ENCODE results near the gene NHEJ1. TPM values are rescaled to one million over a fixed set of nuclear protein-coding genes. Genes with fewer than 3 reads are reported as not detected.
A peak's percentile ranks its signal among the peaks of the same experiment; 100 is the strongest.

NHEJ1 gene
- total and polyA plus RNA-seq, 2 donors (not counting 1 experiment from before 2014, with no cell fraction given) = 22.1 to 24.8 TPM

DNA sequence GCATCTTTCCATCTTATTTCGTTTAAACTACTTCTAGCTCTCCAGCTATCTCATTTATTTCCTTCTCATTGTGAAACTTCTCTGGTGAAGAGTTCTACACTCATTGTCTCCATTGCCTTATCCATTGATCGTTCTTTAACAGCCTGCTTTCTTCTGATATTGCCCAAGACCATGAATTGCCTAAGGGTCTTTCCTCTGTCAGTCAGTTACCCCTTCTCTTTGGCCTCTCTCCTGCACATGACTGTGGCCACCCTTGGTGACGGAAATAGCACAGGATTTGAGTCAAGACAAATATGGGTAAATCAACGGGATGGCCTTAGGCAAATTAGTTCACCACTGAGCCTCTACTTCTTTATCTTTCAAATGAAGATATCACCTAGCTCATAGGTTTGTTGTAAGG, 26.6 kb downstream of the NHEJ1 start:
- Histone ChIP-seq H3K4me2 (ENCODE audit: extremely low read depth, insufficient read depth, low read length) (no peak overlapping the region), H3K9ac (ENCODE audit: insufficient read depth, low read length) (no peak overlapping the region), H3K27me3 (ENCODE audit: control insufficient read depth, insufficient read depth, low read length) (no peaks in the 10 kb centered on the region), H2AFZ (ENCODE audit: low read length) (no peak overlapping the region), H3K36me3 (ENCODE audit: control insufficient read depth, insufficient read depth, low read length) (no peaks in the 10 kb centered on the region), H4K20me1 (ENCODE audit: control insufficient read depth, extremely low read depth, insufficient read depth, low read length) (no peaks in the 10 kb centered on the region), H3K4me3 (replicated peaks in 1 of 4; ENCODE audit: control extremely low read depth in 1 of 4, insufficient read depth in 1 of 4, low read depth in 3 of 4, low read length in 4 of 4) (no peak overlapping the region), H3K27ac (ENCODE audit: insufficient read depth, low read length) (no peak overlapping the region), H3K79me2 (ENCODE audit: control insufficient read depth, insufficient read depth, low read length) (no peaks in the 10 kb centered on the region), H3K9me3 (ENCODE audit: control insufficient read depth, insufficient read depth, low read depth, low read length) (no peaks in the 10 kb centered on the region), H3K4me1 (ENCODE audit: control insufficient read depth, extremely low read depth, insufficient read depth, low read length) (no peaks in the 10 kb centered on the region)
- TF ChIP-seq, protein P1, sequence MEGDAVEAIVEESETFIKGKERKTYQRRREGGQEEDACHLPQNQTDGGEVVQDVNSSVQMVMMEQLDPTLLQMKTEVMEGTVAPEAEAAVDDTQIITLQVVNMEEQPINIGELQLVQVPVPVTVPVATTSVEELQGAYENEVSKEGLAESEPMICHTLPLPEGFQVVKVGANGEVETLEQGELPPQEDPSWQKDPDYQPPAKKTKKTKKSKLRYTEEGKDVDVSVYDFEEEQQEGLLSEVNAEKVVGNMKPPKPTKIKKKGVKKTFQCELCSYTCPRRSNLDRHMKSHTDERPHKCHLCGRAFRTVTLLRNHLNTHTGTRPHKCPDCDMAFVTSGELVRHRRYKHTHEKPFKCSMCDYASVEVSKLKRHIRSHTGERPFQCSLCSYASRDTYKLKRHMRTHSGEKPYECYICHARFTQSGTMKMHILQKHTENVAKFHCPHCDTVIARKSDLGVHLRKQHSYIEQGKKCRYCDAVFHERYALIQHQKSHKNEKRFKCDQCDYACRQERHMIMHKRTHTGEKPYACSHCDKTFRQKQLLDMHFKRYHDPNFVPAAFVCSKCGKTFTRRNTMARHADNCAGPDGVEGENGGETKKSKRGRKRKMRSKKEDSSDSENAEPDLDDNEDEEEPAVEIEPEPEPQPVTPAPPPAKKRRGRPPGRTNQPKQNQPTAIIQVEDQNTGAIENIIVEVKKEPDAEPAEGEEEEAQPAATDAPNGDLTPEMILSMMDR (conservative IDR thresholded peaks at IDR 0.05 in 1 of 2, IDR thresholded peaks at IDR 0.05 in 1 of 2; ENCODE audit: low read depth in 1 of 2, low read length in 2 of 2) = no peak
- no peak for TF ChIP-seq EZH2 (IDR thresholded peaks at IDR 0.05; ENCODE audit: low read length, missing control alignments)
- DNase-seq (ENCODE audit: low read depth in 2 of 2) = no peak

DNA sequence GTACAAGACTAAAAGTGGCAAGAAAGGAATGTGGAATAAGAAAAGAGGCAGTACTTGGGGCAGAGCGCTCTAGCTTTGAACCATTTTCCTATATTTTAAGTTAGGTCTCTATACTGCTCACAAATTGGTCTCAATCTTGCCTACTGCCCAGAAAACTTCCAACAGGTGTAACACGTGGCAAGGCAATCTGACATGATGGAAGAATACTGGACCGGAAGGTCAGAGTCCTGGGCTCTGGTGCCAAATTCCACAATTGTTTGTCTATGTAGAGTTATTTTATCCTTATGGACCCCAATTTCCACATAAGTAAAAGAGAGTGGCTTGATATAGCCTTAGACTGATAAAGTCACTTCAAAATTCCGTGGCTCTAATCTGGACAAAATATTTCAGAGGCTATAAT, 28.9 kb downstream of the NHEJ1 start:
- TF ChIP-seq EZH2 (IDR thresholded peaks at IDR 0.05; ENCODE audit: low read length, missing control alignments) = no peak
- TF ChIP-seq, protein P1 (conservative IDR thresholded peaks at IDR 0.05 in 1 of 2, IDR thresholded peaks at IDR 0.05 in 1 of 2; ENCODE audit: low read depth in 1 of 2, low read length in 2 of 2) = no peak
- Histone ChIP-seq H3K4me3 (replicated peaks in 1 of 4; ENCODE audit: control extremely low read depth in 1 of 4, insufficient read depth in 1 of 4, low read depth in 3 of 4, low read length in 4 of 4) (no peak overlapping the region), H3K4me1 (ENCODE audit: control insufficient read depth, extremely low read depth, insufficient read depth, low read length) (no peaks in the 10 kb centered on the region), H3K36me3 (ENCODE audit: control insufficient read depth, insufficient read depth, low read length) (no peaks in the 10 kb centered on the region), H3K9ac (ENCODE audit: insufficient read depth, low read length) (no peak overlapping the region), H3K27ac (ENCODE audit: insufficient read depth, low read length) (no peak overlapping the region), H3K4me2 (ENCODE audit: extremely low read depth, insufficient read depth, low read length) (no peak overlapping the region), H4K20me1 (ENCODE audit: control insufficient read depth, extremely low read depth, insufficient read depth, low read length) (no peaks in the 10 kb centered on the region), H2AFZ (ENCODE audit: low read length) (no peak overlapping the region), H3K79me2 (ENCODE audit: control insufficient read depth, insufficient read depth, low read length) (no peaks in the 10 kb centered on the region), H3K9me3 (ENCODE audit: control insufficient read depth, insufficient read depth, low read depth, low read length) (no peaks in the 10 kb centered on the region), H3K27me3 (ENCODE audit: control insufficient read depth, insufficient read depth, low read length) (no peaks in the 10 kb centered on the region)
- no peak for DNase-seq (ENCODE audit: low read depth in 2 of 2)

DNA sequence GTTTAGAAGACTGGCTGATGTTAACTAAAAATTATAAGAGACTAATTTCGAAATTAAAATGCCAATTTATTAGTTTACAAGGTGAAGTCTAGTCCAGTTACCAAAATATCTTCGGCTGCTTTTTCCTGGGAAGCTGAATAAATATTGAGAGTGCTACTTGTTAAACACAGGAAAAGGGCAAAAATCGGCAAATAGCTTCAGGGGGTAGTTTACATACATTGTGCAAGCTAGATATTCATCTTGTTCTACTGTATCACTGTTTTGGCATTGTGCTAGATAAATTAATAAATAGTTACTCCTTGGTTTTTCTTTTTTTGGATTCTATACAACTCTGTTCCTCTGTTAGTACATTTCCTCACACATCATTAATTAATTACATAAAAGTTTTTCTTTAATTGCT, 29.3 kb downstream of the NHEJ1 start:
- no peak for TF ChIP-seq EZH2 (IDR thresholded peaks at IDR 0.05; ENCODE audit: low read length, missing control alignments)
- TF ChIP-seq, protein P1 (conservative IDR thresholded peaks at IDR 0.05 in 1 of 2, IDR thresholded peaks at IDR 0.05 in 1 of 2; ENCODE audit: low read depth in 1 of 2, low read length in 2 of 2) = no peak
- no peaks in the 10 kb centered on the region for H4K20me1 ChIP-seq (ENCODE audit: control insufficient read depth, extremely low read depth, insufficient read depth, low read length)
- H3K27me3 ChIP-seq (ENCODE audit: control insufficient read depth, insufficient read depth, low read length) = no peaks in the 10 kb centered on the region
- H3K79me2 ChIP-seq (ENCODE audit: control insufficient read depth, insufficient read depth, low read length) = no peaks in the 10 kb centered on the region
- DNase-seq (ENCODE audit: low read depth in 2 of 2) = peak in 1 of 2 donors; percentile 51
- no peaks in the 10 kb centered on the region for H3K36me3 ChIP-seq (ENCODE audit: control insufficient read depth, insufficient read depth, low read length)
- no peaks in the 10 kb centered on the region for H3K4me1 ChIP-seq (ENCODE audit: control insufficient read depth, extremely low read depth, insufficient read depth, low read length)
- no peak overlapping the region for H3K9ac ChIP-seq (ENCODE audit: insufficient read depth, low read length)
- no peak overlapping the region for H2AFZ ChIP-seq (ENCODE audit: low read length)
- H3K4me3 ChIP-seq (replicated peaks in 1 of 4; ENCODE audit: control extremely low read depth in 1 of 4, insufficient read depth in 1 of 4, low read depth in 3 of 4, low read length in 4 of 4) = no peak overlapping the region
- no peak overlapping the region for H3K4me2 ChIP-seq (ENCODE audit: extremely low read depth, insufficient read depth, low read length)
- H3K27ac ChIP-seq (ENCODE audit: insufficient read depth, low read length) = no peak overlapping the region
- H3K9me3 ChIP-seq (ENCODE audit: control insufficient read depth, insufficient read depth, low read depth, low read length) = no peaks in the 10 kb centered on the region

All from fibroblast of lung (primary cell).